Measurements from ENCODE around the gene SAMD4A.

SAMD4A gene

GRCh38 chr14:54689928-54690327 lies 123.0 kb downstream of the SAMD4A start:
- DNase-seq (ENCODE audit: low read depth in 2 of 2): no peak
- H3K4me3 ChIP-seq (replicated peaks in 1 of 2; ENCODE audit: low read depth in 2 of 2, low read length in 2 of 2): no peak overlapping the region
- no peak for TF ChIP-seq CTCF (IDR thresholded peaks at IDR 0.05; ENCODE audit: low read depth, low read length)

GRCh38 chr14:54690887-54691286 lies 124.0 kb downstream of the SAMD4A start:
- TF ChIP-seq CTCF (IDR thresholded peaks at IDR 0.05; ENCODE audit: low read depth, low read length): no peak
- no peak overlapping the region for H3K4me3 ChIP-seq (replicated peaks in 1 of 2; ENCODE audit: low read depth in 2 of 2, low read length in 2 of 2)
- no peak for DNase-seq (ENCODE audit: low read depth in 2 of 2)

GRCh38 chr14:54691525-54692283 lies 124.8 kb downstream of the SAMD4A start:
- TF ChIP-seq CTCF (IDR thresholded peaks at IDR 0.05; ENCODE audit: low read depth, low read length): peak; percentile 95
- DNase-seq (ENCODE audit: low read depth in 2 of 2): peak; percentile 84 to 85
- H3K4me3 ChIP-seq (replicated peaks in 1 of 2; ENCODE audit: low read depth in 2 of 2, low read length in 2 of 2): no peak overlapping the region

- TF ChIP-seq CTCF (IDR thresholded peaks at IDR 0.05; ENCODE audit: low read depth, low read length): no peak
- H3K4me3 ChIP-seq (replicated peaks in 1 of 2; ENCODE audit: low read depth in 2 of 2, low read length in 2 of 2): no peak overlapping the region
- DNase-seq (ENCODE audit: low read depth in 2 of 2): peak; percentile 53 to 59
Measured at GRCh38 chr14:54692284-54692772, 125.4 kb downstream of the SAMD4A start.

GRCh38 chr14:54693761-54694160 lies 126.8 kb downstream of the SAMD4A start:
- DNase-seq (ENCODE audit: low read depth in 2 of 2): no peak
- no peak overlapping the region for H3K4me3 ChIP-seq (replicated peaks in 1 of 2; ENCODE audit: low read depth in 2 of 2, low read length in 2 of 2)
- no peak for TF ChIP-seq CTCF (IDR thresholded peaks at IDR 0.05; ENCODE audit: low read depth, low read length)

DNA sequence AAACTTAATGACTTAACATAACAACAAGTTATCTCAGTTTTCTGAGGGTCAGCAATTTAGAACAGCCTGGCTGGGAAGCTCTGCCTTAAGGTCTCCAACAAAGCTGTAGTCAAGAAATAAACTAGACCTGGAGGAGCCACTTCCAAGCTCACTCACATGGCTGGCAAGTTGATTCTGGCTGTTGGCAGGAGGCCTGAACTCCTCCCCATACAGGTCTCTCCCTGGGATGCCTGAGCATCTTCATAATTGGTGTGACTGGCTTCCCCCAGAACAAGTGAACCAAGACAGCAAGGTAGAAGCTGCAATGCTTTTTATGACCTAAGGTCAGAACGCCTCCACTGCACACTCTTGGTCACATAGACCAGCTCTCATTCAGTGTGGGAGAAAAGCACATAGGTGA lies 128.3 kb downstream of the SAMD4A start:
- no peak for TF ChIP-seq CTCF (IDR thresholded peaks at IDR 0.05; ENCODE audit: low read depth, low read length)
- no peak for DNase-seq (ENCODE audit: low read depth in 2 of 2)
- H3K4me3 ChIP-seq (replicated peaks in 1 of 2; ENCODE audit: low read depth in 2 of 2, low read length in 2 of 2): no peak overlapping the region
